ENCODE results near the gene FCHSD1.

GRCh38 chr5:141596867-141597266 lies 54.4 kb downstream of the FCHSD1 start:
- no peak for TF ChIP-seq EZH2phosphoT487 (IDR thresholded peaks at IDR 0.05; ENCODE audit: borderline replicate concordance, low read depth, low read length)
- no peak for TF ChIP-seq CTCF (conservative IDR thresholded peaks at IDR 0.05; ENCODE audit: low read length)

Measured in OCI-LY7 (cell line).